ENCODE data around the gene DSCAM.

Gene DSCAM

DNA sequence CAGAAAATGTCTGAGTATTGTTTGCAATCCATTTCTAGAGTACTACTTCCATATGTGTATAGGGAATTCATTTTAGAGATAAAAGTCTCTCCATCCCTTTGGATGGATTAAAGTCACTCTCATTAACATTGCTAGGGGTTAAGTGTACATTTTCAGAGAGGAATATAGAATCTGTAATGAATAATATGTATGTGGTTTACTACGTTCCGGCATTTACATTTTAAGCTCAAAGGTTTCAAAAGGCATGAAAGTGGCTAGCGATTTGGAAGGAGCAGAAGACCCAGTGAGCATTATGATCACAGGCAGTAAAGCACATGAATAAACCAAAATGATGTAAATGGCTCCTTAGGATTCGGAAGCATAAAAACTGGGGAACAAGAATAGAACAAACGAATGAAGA is 123.0 kb downstream of the DSCAM start:
- Histone ChIP-seq H3K27ac (no peak overlapping the region), H3K4me3 (no peak overlapping the region)

DNA sequence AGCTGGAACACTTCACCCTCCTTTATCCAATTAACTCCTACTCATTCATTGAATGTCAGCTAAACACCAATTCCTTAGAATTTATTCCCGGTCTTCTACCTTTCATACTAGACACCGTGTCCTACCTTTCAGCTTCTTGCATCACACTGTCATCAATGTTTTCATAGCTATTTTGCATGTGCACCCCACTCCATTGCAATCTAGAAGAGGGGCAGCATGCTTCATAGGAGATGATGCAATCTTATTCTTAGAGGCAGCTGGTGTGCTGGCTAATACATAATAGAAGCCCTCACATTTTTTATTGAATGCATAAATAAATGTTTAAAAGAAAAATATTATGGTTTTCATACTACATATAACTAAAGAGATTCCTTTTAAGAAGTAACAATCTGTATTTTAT is 123.6 kb downstream of the DSCAM start:
- H3K27ac ChIP-seq, result no peak overlapping the region
- no peak overlapping the region for H3K4me3 ChIP-seq

DNA sequence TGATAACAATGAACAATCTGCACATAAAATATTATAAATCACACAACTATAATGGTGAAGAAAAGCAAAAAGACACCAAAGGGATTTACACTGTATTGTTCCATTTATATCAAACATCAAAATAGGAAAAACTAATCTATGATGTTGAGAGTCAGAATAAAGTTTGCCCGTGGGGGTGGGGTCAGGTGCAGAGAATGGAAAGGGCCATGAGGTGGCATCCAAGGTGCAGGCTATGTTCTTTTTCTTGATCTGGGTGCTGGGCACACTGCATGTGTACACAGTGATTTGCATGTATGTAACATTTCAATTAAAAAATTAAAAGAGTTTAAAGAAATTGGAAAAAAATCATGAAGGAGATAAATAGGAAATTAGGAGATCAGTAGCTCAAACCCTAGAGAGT is 127.3 kb downstream of the DSCAM start:
- Histone ChIP-seq H3K27ac (no peak overlapping the region), H3K4me3 (no peak overlapping the region)

DNA sequence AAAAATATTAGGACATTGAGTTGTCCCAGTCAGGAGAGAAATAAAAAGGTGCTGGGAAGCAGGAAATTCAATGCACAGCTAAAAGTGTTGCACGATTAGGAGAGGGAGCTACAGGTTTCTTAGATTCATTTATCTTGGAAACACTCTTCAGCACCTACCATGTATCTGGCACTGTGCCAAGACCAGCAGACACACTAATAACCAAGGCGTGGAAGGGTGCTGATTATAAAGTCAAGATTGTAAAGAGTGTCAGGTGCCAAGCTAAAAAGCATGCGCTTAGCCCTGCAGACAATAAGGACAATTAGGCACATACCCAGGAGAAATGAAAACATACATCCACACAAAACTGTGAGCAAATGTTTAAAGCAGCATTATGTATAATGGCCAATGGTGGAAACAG is 129.9 kb downstream of the DSCAM start:
- Histone ChIP-seq H3K27ac (no peak overlapping the region), H3K4me3 (no peak overlapping the region)

DNA sequence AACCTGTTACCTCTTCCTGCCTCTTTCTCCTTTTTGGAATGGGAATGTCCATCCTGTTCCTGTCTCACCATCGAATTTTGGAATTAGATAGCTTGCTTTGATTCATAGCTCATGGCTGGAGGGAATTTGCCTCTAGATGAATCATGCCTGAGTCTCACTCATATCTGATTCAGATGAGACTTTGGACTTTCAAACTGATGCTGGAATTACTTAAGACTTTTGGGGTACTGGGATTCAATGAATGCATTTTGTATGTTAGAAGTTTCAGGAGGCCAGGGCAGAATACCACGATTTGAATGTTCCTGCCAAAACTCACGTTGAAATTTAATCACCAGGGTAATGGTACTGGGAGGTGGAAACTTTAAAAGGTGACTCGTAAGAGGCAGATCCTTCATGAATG is 132.4 kb downstream of the DSCAM start:
- H3K4me3 ChIP-seq, result no peak overlapping the region
- H3K27ac ChIP-seq, result no peak overlapping the region

DNA sequence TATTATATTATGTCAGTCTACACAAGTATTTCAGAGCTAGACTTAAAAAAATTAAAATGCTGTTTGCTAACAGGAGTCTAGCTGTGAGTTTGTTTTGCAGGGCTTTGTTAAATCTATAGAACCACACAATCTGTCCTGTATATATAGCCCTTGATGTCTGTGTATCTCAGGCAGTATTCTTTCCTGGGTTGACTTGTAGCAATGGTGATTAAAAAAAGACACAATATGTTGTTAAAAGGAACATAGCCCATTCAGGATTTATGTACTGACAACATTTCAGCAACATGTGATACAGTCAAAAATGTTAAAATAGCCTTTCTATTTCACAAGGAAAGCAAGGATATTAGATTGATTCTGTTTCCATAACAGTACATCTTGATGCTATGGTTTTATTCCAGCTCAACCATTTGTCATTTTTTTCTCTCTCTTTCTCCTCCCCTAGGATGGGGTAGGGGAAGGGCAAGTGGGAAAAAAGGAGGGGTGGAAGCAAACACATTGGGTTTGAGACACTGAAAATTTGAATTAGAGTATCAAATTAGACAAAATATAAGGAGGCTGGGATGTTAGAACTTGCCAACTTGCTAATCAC is 139.2 kb downstream of the DSCAM start:
- no peak overlapping the region for H3K4me3 ChIP-seq

DNA sequence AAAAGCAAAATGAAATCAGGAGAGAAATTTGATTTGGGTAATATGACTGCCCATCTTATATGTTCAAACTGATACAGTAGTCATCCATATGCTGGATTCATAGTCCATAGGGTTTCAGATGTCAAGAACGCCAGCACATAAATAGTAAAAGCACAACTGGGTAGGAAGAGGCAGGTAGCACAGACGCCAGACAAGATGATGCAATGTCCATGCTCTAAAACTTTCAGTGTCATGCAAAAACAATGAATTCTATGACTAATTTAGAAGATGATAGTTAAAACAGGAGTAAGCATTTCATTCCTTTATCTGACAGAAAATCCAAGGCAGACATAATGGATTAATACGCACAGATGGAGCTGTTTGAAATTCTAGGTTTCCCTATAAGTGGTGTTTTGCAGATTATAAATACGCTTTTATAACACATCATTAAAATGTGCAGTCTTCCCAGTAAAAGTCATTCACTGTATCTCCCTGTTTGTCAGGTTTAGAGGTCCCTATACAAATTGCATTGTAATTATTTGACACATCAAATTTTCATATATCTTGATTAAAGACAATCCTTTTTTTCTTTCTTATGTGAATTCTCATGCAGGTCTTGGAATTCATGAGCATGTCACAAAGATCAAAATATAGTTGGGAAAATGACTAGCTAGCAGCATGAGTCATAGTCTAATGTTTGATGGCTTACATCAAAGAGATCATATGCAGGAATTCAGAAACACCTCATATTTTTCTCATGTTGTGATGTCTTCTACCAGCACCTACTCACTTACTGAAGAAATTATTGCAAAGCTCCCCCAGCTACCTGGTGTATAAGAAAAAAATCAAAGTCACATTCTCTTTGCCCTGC is 139.9 kb downstream of the DSCAM start:
- H3K4me3 ChIP-seq, result no peak overlapping the region
- no peak overlapping the region for H3K27ac ChIP-seq

More for the DNA sequence above, 139.2 kb downstream of the DSCAM start:
- no peak overlapping the region for H3K27ac ChIP-seq

DNA sequence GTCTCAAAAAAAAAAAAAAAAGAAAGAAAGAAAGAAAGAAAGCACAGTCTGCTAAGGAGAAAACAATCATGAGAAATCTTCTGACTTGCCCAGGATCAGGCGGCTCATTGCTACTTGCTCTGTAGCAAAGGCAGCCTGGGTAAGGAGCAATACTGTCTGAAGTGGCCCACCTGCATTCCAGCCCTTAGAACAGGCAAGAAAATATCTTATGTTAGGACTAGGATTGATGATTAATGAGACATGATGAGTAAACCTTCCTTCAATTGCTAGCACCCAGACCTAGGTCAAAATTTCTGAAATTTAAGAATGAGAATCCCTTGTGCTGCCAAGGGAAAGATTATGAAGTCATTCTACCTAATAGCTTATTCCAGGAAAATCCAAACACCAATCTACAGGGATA is 140.8 kb downstream of the DSCAM start:
- Histone ChIP-seq H3K4me3 (no peak overlapping the region), H3K27ac (no peak overlapping the region)

DNA sequence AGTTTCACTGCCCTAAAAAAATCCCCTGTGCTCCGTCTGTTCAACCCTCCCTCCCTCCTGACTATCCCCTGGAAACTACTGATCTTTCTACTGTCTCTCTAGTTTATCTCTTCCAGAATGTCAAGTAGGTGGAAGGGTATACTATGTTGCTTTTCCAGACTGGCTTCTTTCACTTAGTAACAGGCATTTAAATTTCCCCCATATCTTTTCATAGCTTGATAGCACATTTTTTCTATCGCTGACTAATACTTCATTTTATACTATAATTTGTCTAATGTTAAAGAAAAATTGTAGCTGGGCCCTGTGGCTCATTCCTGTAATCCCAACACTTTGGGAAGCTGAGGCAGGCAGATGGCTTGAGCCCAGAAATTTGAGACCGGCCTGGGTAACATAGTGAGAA is 142.8 kb downstream of the DSCAM start:
- no peak overlapping the region for H3K4me3 ChIP-seq

DNA sequence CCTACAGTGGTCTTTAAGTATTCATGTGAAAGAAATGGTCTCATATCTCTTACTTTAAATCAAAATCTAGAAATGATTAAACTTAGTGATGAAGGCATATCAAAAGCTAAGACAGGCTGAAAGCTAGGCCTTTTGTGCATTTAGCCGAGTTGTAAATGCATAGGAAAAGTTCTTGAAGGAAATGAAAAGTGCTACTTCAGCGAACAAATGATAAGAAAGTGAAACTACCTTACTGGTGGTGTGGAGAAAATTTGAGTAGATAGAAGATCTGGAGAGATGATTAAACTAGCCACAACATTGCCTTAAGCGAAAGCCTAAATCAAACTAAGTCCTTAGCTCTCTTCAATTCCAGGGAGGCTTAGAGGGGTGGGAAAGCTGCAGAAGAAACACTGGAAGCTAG is 147.6 kb downstream of the DSCAM start:
- no peak overlapping the region for H3K4me3 ChIP-seq

More for the DNA sequence above, 142.8 kb downstream of the DSCAM start:
- H3K27ac ChIP-seq, result no peak overlapping the region

DNA sequence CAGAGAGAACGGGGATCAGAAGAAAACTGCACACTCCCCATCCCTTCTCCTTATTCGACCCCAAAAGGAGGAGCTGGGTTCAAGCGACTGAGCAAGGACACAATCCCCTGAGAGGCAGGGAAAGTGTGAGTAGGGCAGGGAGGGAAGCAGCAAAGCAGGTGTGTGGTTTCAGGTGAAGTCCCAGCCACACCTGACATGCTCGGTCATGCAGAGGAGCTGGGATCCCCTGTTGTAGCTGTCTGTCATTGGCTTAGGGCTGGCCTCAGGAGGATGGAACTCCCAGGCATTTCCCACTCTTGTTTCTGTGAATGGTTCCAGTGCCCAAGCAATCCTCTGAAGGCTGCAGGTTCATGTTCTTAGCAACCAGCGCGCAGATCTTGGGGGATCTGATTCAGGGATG is 150.7 kb downstream of the DSCAM start:
- H3K4me3 ChIP-seq, result no peak overlapping the region
- H3K27ac ChIP-seq, result no peak overlapping the region

More for the DNA sequence above, 147.6 kb downstream of the DSCAM start:
- no peak overlapping the region for H3K27ac ChIP-seq

DNA sequence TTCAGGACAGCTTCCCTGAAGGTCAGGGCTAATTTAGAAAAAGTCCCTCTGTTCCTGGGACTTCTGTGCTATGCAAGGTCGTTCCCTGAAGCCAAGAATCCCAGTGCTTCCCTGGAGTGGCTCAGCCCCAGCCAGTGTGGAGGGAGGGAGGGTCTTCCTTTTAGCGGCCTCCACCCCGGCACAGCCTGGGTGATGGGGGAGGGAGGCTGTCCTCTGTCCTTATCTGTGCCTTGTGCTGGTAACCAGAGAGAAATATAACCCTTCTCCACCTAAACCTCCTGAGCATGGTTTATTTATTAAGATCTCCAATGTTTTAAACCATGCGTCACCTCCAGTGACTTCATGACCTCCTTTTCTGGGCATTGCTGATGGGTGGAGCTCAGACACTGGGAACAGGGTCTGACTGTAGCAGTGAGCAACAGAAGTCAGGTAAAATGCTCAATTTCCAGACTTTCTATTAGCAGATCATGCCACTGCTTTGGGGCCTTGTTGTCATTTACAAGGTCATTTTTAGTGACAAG is 157.1 kb downstream of the DSCAM start:
- H3K27ac ChIP-seq, result no peak overlapping the region
- no peak overlapping the region for H3K4me3 ChIP-seq

DNA sequence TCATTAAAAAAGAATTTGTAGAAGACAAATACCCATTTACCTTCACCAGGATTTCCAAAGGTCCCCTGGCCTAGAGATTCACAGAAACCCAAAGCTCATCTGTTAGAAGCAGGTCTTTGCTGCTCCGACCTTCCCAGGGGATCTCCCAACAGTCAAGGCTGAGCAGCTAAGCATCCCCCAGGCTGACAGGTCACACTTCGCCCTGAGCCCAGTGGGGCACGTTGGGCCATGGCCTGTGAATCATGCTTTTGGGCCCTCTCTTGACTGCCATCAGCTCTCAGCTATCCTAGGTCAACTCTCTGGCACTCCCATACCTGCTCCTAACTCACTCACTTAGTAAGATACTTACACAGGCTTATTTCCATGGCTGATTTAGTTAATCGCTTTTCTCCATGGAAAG is 157.7 kb downstream of the DSCAM start:
- H3K27ac ChIP-seq, result no peak overlapping the region

DNA sequence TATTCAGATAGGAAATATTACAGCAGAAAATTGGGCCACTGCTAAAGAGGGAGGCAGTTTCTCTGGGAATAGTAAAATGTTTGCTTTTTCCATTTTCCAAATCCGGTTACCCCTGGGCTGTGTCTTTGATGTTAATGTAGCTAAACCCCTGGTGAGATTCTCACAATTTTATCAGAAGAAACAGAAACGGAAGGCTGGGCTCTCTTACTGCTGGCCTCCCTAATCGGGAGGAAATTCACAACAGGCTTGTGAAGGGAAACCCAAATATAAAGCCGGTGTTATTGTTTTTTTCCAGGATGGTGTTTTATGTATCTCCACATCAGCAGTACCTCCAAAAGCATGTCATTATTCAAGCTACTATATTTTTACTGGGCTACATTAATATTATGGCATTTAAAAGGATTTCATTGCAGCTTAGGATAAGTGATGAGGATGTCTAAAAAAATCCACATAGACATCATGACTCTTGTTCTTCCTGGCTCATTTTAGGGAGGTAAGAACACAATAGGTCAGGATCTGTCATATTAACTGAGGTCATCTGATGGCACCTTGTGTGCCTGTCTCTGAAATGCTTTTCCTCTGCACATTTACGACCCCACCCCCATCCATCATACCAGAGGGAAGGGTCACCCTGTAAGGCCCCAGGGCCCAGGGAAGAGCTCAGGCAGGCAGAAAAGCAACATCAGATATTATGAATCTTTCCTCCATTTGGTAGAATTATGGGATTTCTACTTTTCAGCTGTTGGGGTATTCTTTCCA is 158.7 kb downstream of the DSCAM start:
- H3K27ac ChIP-seq, result no peak overlapping the region
- no peak overlapping the region for H3K4me3 ChIP-seq

More for the DNA sequence above, 157.7 kb downstream of the DSCAM start:
- no peak overlapping the region for H3K4me3 ChIP-seq

DNA sequence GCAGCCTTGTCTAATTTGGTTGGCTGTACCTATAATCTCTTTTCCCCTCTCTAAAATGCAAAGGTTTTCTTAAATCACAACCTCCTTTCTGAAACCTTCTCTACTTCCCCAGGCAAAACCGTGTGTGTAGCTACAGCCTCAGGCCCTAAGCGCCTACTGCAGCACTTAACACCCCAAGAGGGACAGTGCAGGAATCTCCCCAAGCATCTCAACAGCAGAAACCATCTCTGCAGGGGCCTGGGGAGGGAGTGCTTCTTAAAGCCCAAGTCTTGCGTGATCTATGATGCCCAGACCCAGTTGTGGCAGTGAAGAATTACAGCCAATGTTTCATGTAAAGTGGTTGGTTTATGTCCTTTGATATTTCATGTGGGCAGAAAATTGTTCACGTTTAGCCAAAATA is 159.3 kb downstream of the DSCAM start:
- Histone ChIP-seq H3K4me3 (no peak overlapping the region), H3K27ac (no peak overlapping the region)

DNA sequence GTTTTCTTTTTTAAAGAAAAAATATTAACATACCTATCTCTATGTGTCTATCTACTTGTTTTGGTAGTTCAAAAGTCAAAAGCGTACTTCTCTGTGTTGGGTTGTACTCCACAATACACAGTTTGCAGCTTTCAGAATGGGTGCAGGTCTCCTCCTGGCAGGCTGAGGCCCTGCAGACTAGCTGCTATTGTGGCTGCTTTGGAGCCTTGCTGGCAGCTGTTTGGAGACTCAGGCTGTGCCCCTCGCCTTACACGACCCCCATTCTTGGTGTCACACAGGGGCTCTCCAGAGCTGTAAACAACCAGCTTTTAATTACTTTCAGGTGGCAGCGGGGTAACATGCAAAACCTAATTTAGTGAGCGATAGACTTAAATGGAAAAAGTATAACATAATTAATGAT is 160.4 kb downstream of the DSCAM start:
- no peak overlapping the region for H3K27ac ChIP-seq
- H3K4me3 ChIP-seq, result no peak overlapping the region

DNA sequence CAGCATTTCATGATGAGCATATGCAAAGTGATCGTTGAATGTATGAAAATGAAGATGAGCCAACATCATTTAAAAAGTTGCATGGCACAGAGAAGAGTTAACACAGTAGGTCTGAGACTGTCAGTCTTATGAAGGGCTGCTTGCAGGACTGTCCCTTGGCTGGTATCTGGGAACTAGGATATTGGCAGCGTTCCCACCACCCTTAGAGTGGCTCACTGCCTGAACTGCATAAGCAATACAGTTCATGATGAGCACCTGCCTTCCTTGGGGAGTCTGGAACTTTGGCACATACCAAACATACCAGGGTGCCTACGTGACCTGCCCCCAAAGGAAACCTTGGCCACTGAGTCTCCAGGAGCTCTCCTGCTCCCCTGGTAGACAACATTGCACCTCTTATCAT is 161.8 kb downstream of the DSCAM start:
- Histone ChIP-seq H3K27ac (no peak overlapping the region), H3K4me3 (no peak overlapping the region)

DNA sequence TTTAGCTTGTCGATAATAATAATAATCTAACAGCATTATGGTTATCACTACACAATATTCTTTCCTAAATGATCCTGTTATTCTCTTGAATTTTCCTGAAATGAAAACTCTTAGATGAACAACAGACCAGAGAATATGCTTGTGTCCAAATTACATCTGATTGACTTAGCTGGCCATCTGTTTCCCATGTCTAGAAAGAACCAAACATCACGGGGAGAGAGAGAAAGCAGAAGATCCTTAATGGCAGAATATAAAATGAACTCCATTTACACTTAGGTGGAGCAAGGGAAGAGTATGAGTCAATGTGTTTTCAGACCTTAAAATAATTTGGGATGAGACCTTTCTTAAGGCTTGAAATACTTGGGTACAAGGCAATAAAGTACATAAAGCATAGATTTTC is 162.2 kb downstream of the DSCAM start:
- Histone ChIP-seq H3K4me3 (no peak overlapping the region), H3K27ac (no peak overlapping the region)

DNA sequence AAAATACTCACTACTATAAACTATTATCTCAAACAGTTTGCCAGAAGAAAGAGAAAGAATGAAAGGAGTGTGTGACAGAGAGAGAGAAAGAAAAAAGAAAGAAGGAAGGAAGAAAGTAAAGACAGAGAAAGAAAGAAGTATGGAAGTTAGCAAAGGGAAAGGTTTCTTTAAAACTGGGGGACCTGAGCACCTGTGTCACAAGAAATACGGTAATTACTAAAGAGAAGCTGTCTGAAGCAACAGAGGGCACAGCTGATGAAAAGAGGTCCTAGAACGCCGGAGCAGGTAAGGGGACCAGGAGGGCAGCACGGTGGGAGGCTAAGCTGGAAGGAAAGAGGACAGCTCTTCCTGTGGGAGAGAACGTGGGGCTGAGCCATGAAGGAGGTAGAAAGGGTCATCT is 163.6 kb downstream of the DSCAM start:
- H3K4me3 ChIP-seq, result no peak overlapping the region
- no peak overlapping the region for H3K27ac ChIP-seq

DNA sequence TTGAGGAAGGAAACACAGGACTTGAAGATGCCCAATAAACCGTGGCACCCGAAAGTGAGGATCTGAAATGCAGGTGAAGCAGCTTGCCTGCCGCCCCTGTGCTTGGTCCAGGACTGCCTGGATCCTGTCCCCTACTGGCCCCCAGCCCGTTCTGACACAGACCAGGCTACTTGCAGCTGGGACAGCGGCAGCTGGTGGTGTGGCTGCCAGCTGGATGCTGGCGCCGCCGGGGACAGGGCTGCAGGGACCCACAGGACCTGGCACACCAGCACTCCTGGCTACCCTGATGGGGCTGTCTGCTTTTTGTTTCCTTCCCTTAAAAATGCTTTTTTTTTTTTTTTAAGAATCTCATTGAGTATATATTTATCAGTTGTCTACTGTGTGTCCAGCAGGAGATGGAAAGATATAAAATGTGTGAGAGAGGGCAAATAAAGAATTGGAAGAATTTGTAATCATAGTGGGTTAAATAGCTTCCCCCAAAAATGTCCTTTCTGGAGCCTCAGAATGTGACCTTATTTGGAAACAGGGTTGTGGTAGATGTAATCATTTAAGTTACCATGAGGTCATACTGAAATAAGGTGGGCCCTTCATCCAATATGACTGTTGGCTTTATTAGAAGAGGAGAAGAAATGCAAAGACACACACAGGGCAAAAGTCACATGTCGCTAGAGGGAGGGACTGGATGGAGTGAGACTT is 165.6 kb downstream of the DSCAM start:
- no peak overlapping the region for H3K4me3 ChIP-seq
- H3K27ac ChIP-seq, result no peak overlapping the region
